ENCODE results near the gene TNFRSF11A.

TNFRSF11A gene

DNA sequence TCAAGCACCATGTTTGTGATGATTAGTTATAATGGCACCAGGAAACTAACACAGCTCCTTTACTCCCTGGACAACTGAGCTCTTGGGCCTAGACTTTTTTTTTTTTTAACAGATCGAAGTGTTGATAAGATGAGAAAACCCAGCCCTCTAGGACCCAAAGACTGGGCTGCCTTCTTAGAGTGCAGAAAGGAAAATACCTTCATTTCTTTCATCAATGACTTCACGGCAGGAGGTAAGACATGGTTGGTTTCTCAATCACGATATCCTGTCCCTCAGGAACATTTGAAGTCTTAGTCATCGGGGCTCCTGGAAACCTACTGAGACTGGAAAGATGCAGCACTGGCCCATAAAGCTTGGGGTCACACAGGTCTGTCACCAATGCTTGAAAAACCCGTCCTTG lies 84.7 kb downstream of the TNFRSF11A start:
- ATAC-seq (ENCODE audit: insufficient read depth, low read depth) (no peak), DNase-seq (no peak)
- Histone ChIP-seq H3K27ac (ENCODE audit: low read length) (no peak overlapping the region), H3K79me2 (ENCODE audit: insufficient read depth, low read length) (no peaks in the 10 kb centered on the region), H4K20me1 (ENCODE audit: insufficient read depth, low read length) (no peaks in the 10 kb centered on the region), H3K36me3 (ENCODE audit: insufficient read depth, low read length) (no peaks in the 10 kb centered on the region), H3K4me2 (ENCODE audit: insufficient read depth, low read length) (no peak overlapping the region), H3K4me3 (ENCODE audit: low read depth in 1 of 2, low read length in 2 of 2) (no peak overlapping the region), H3K27me3 (ENCODE audit: insufficient read depth, low read length, poor library complexity) (peaks cover 1% of the 10 kb centered on the region), H3K4me1 (ENCODE audit: insufficient read depth, low read length) (no peaks in the 10 kb centered on the region), H3K9me3 (ENCODE audit: insufficient read depth, low read length, severe bottlenecking) (no peaks in the 10 kb centered on the region), H3K9ac (ENCODE audit: low read depth, low read length) (no peak overlapping the region), H2AFZ (ENCODE audit: low read depth, low read length) (no peak overlapping the region)
- no peak for TF ChIP-seq EZH2 (IDR thresholded peaks at IDR 0.05; ENCODE audit: borderline replicate concordance, low read depth, low read length, severe bottlenecking)

DNA sequence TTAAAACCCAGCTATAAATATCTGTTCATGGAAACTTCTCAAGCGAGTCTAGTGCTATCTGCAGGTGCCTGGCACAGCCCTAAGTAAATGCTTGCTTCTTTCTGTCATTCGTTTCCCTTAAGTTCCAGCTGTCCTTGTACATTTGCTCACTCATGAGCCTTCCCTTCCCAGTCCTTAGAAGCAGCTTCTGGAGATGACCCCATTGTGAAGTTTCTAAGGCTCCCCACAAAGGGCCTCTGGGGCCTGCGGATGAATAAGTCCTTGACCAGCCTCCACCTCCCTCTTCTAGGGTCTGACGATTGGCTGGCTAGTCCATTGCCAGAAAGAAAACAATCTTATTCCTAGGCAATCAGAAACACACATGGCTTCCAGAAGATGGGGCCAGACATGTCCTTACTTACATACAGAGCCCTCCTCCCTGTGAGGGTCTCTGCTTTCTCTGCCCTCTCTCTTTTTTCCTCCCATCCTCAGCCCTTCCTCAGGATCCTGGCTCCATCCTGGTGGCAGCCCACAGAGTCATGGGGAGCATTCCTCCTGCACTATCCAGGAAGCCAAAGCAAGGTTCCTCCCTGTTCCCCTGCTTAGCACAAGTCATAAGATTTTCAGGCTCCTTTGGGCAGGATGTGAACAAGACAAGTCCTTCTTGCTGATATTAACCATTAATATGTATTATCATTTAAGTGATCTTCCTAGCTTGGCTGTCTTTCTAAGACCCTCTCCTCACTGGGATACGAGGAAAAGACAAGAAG lies 87.3 kb downstream of the TNFRSF11A start:
- TF ChIP-seq, protein P1, sequence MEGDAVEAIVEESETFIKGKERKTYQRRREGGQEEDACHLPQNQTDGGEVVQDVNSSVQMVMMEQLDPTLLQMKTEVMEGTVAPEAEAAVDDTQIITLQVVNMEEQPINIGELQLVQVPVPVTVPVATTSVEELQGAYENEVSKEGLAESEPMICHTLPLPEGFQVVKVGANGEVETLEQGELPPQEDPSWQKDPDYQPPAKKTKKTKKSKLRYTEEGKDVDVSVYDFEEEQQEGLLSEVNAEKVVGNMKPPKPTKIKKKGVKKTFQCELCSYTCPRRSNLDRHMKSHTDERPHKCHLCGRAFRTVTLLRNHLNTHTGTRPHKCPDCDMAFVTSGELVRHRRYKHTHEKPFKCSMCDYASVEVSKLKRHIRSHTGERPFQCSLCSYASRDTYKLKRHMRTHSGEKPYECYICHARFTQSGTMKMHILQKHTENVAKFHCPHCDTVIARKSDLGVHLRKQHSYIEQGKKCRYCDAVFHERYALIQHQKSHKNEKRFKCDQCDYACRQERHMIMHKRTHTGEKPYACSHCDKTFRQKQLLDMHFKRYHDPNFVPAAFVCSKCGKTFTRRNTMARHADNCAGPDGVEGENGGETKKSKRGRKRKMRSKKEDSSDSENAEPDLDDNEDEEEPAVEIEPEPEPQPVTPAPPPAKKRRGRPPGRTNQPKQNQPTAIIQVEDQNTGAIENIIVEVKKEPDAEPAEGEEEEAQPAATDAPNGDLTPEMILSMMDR (IDR thresholded peaks at IDR 0.05; ENCODE audit: borderline replicate concordance, extremely low read depth, low read length, poor library complexity, severe bottlenecking): no peak
- TF ChIP-seq EZH2 (IDR thresholded peaks at IDR 0.05; ENCODE audit: borderline replicate concordance, low read depth, low read length, severe bottlenecking): no peak
- Histone ChIP-seq H3K79me2 (ENCODE audit: insufficient read depth, low read length) (no peaks in the 10 kb centered on the region), H4K20me1 (ENCODE audit: insufficient read depth, low read length) (no peaks in the 10 kb centered on the region), H2AFZ (ENCODE audit: low read depth, low read length) (no peak overlapping the region), H3K4me3 (ENCODE audit: low read depth in 1 of 2, low read length in 2 of 2) (no peak overlapping the region), H3K27me3 (ENCODE audit: insufficient read depth, low read length, poor library complexity) (peaks cover 3% of the 10 kb centered on the region), H3K4me1 (ENCODE audit: insufficient read depth, low read length) (no peaks in the 10 kb centered on the region), H3K9ac (ENCODE audit: low read depth, low read length) (no peak overlapping the region), H3K4me2 (ENCODE audit: insufficient read depth, low read length) (no peak overlapping the region), H3K27ac (ENCODE audit: low read length) (no peak overlapping the region), H3K36me3 (ENCODE audit: insufficient read depth, low read length) (no peaks in the 10 kb centered on the region), H3K9me3 (ENCODE audit: insufficient read depth, low read length, severe bottlenecking) (no peaks in the 10 kb centered on the region)
- DNase-seq (no peak), ATAC-seq (ENCODE audit: insufficient read depth, low read depth) (no peak)

DNA sequence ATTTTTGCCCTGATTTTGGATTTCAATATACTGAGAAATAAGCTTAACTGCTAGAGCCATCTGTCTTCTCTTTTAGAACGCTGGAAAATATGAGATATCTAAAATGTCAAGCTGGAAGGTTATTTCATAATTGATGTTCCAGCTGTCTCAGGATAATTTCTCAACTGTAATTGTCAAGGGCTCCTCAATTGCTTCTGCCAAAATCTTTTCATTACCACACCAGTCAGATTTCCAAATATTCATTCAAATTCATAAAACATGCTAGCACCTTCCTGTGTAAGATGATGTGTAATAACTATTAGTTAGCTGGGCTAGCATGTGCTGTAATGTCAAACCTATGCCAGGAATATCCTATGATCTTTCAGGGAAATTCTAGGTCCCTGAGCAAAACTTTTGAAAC lies 88.1 kb downstream of the TNFRSF11A start:
- H3K4me2 ChIP-seq (ENCODE audit: insufficient read depth, low read length): no peak overlapping the region
- H3K27ac ChIP-seq (ENCODE audit: low read length): no peak overlapping the region
- H3K27me3 ChIP-seq (ENCODE audit: insufficient read depth, low read length, poor library complexity): peaks cover 3% of the 10 kb centered on the region
- TF ChIP-seq, protein P1 (IDR thresholded peaks at IDR 0.05; ENCODE audit: borderline replicate concordance, extremely low read depth, low read length, poor library complexity, severe bottlenecking): no peak
- TF ChIP-seq EZH2 (IDR thresholded peaks at IDR 0.05; ENCODE audit: borderline replicate concordance, low read depth, low read length, severe bottlenecking): no peak
- no peaks in the 10 kb centered on the region for H3K79me2 ChIP-seq (ENCODE audit: insufficient read depth, low read length)
- H3K9ac ChIP-seq (ENCODE audit: low read depth, low read length): no peak overlapping the region
- H3K36me3 ChIP-seq (ENCODE audit: insufficient read depth, low read length): no peaks in the 10 kb centered on the region
- no peaks in the 10 kb centered on the region for H3K9me3 ChIP-seq (ENCODE audit: insufficient read depth, low read length, severe bottlenecking)
- H2AFZ ChIP-seq (ENCODE audit: low read depth, low read length): no peak overlapping the region
- H3K4me3 ChIP-seq (ENCODE audit: low read depth in 1 of 2, low read length in 2 of 2): no peak overlapping the region
- no peaks in the 10 kb centered on the region for H3K4me1 ChIP-seq (ENCODE audit: insufficient read depth, low read length)
- no peak for ATAC-seq (ENCODE audit: insufficient read depth, low read depth)
- H4K20me1 ChIP-seq (ENCODE audit: insufficient read depth, low read length): no peaks in the 10 kb centered on the region
- DNase-seq: no peak

DNA sequence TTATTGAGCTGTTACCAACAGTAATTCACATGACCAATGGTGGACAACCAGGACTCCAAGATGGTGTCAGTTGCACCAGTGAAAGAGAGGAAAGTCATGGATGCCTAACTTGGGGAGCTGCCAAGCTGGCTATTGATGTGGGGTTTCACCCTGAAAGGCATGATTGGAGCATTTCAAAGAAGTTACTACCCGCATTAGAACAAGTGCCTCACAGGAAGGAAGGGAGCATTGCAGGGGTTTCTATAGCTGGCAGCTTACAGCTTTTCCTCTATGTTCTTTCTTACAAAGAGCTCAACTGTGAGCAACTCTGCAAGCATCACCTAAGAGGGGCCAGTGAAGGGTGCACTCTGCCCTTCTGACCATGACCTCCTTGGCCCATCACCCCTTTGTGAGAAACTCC lies 93.1 kb downstream of the TNFRSF11A start:
- no peak for ATAC-seq (ENCODE audit: insufficient read depth, low read depth)
- Histone ChIP-seq H3K36me3 (ENCODE audit: insufficient read depth, low read length) (no peaks in the 10 kb centered on the region), H3K79me2 (ENCODE audit: insufficient read depth, low read length) (no peaks in the 10 kb centered on the region), H3K4me3 (ENCODE audit: low read depth in 1 of 2, low read length in 2 of 2) (no peak overlapping the region), H4K20me1 (ENCODE audit: insufficient read depth, low read length) (no peaks in the 10 kb centered on the region), H3K9ac (ENCODE audit: low read depth, low read length) (no peak overlapping the region), H3K9me3 (ENCODE audit: insufficient read depth, low read length, severe bottlenecking) (no peaks in the 10 kb centered on the region), H3K4me1 (ENCODE audit: insufficient read depth, low read length) (peaks cover 10% of the 10 kb centered on the region), H3K27me3 (ENCODE audit: insufficient read depth, low read length, poor library complexity) (peaks cover 3% of the 10 kb centered on the region), H2AFZ (ENCODE audit: low read depth, low read length) (no peak overlapping the region), H3K4me2 (ENCODE audit: insufficient read depth, low read length) (no peak overlapping the region), H3K27ac (ENCODE audit: low read length) (no peak overlapping the region)
- TF ChIP-seq, protein P1 (IDR thresholded peaks at IDR 0.05; ENCODE audit: borderline replicate concordance, extremely low read depth, low read length, poor library complexity, severe bottlenecking): no peak
- no peak for DNase-seq
